Stimulated activated CD8-positive, alpha-beta memory T cell treated with anti-CD3 and anti-CD28 coated beads, Interleukin-7, amount 100 ng/mL, for 1 hour (primary cell): ENCODE results near the gene CD300H.
"Not testable (repeated sequence)": the region's sequence is repeated elsewhere in the genome, so short reads cannot be mapped to it uniquely, and the experiment has no call there.

Experiments
- DNase-seq, 2 donors: peaks; one replicate each; pipeline ENCODE4 v3.0.0-alpha.2; 2020; ENCODE audit warnings: low read depth in 2 of 2

The CD300H gene

DNA sequence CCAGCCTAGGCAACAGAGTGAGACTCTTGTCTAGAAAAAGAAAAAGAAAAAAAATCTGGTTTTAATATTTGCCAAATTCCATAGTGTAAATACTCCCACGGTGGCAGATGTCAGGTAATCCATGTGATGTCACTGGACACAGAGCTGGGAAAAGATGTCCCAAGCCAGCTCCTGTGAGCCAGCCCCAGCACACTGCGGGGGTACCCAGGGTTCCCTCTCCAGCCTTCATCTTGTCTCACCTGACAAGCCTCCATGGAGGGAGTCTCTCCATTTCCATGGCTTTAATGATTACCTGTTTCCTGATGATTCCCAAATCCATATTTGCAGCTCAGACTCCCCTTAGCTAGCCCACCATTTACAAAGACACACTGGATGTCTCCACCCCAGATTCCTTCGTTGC is 40.6 kb downstream of the CD300H start:
- no peak for DNase-seq

DNA sequence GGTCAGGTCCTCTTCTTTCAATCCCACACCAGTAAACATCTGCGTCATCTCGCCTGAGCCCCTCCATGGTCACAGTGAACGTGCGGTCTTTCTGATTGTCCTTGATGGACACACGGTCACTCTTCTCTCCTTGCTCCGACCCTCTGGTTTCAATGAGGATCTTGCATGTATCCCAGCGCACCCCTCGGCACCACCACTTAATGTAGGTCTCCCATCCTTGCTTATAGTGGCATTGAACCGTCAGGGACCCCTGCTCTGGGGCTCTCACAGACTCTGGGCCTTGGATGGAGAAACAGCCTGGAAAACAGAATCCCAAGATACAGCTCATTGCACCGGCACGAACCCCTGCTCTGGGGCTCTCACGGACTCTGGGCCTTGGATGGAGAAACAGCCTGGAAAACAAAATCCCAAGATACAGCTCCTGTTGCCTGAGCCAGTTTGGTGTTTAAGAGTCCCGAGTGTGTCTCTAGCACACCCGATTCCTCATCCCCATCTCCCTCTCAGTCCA is 41.5 kb downstream of the CD300H start:
- no peak for DNase-seq

DNA sequence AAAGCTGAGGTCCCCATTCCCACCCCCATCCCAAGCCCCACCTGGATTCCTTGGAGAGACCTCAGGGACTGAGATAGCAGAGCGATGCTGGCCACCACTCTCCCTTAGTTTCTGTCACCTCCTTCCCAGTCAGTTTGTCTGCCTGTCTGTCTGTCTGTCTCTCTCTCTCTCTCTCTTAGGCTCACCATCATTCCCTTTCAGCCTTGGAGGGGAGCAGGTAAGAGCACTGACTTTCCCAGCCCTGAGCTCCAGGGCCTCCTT is 41.9 kb downstream of the CD300H start:
- no peak for DNase-seq

DNA sequence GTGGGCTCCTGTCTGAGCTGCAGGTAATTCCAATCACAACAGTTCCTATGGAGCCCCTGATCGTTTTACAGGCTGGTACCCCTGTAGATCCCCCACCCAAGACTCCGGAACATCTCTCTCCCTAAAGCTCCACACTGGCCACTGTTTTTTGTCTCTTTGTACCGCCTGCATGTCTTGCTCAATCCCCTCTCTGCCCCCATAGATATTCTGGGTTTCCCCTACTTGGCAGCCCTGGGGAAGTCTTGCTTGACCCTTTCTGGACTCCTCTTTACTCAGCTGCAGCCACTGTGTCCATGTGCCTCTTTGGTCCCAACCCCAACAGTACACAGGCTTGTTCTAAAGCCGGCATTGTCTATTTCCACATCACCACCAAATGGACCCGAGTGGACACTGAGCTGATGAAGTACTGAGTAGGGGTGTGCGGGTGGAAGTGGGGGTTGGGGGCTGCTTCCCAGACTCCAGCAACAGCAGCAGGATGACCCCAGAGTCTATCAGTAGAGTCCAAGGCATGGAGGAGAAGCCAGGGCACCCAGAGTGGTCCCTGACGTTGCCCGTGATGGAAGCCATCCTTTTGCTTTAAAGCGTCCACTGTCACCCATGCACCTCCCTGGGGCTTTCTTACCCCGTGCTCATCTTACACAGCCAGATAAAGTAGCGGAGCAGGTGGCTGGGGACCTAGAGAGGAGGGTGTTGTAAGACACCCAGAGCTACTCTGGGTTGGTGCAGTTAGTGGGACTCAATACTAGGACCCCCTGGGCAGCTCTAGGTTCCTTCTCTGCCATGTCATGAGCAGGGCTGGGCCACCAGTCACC is 42.5 kb downstream of the CD300H start:
- no peak for DNase-seq

DNA sequence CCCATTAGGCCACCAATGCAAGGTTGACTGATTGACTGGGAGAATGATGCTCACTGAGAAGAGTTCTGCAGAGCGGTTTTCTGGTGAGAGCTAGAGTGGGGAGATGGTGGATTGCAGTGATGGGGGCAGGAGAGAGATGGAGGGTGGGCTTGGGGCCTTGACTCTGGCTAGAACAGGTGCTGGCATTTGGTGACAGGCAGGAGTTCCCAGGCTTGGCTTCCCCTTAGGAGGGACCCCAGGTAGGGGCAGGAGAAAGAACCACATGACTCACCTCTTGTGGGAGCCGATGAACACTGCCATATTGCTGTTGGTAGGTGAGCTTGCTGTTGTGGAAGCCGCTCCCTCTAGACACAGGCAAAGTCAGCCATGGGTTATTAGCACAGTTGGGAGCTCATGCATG is 44.0 kb downstream of the CD300H start:
- DNase-seq, result no peak

DNA sequence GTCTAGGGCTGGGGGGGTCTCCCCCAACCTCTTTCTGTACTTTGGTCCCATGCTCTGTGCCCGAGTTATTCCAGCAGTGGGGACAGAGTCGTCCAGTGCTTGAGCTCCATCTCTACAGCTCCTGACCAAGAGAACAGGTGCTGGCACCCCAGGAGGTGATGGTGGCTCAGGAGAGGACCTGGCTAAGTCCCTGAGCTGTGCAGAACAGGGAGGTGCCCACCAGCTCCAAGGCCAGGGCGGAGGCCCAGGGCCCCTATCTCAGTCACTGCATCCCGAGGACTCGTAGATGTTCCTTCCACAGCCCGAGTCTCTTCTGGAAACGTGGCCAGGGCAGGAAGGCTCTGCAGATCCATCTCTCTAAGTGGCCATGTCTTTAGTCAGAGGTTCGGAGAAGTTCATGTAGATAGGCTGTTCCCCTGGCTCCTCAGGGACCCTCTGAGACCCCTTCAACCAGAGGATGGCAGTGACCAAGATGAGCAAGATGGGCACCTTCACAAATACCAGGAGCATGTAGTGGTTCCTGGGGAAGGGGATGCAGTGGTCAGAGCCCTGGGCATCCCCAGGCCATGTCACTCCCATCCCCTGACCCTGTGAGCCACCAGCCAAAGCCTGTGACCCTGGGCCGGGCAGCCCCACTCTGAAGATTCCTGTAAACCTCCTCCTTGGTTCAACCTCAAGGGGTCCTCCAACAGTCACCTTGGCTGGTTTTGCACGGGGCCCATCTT is 44.8 kb downstream of the CD300H start:
- DNase-seq, result no peak

DNA sequence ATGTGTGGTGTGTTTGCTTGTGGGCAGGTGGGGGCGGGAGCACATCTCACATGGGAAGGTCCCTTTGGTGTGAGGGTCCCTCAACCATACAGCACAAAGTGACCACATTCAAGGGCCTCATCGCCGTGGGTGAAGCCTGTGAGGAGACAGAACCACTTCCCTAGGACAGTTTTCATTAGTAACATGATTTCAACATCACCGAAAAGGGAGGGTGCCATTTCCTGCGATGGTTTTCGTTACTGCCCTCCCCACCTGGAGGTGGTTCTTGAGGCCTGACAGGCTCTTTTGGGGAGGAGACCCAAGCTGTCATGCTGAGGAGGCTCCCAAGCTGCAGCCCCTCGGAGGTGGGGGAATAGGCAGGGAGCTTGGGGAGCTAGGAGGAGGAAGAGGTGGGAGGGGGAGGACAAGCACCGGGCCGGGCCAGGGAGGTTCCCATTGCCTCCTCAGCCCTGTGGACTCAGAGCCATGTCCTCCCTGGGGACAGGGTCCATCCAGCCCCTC is 45.6 kb downstream of the CD300H start:
- peak in 1 of 2 donors; percentile 13 for DNase-seq

DNA sequence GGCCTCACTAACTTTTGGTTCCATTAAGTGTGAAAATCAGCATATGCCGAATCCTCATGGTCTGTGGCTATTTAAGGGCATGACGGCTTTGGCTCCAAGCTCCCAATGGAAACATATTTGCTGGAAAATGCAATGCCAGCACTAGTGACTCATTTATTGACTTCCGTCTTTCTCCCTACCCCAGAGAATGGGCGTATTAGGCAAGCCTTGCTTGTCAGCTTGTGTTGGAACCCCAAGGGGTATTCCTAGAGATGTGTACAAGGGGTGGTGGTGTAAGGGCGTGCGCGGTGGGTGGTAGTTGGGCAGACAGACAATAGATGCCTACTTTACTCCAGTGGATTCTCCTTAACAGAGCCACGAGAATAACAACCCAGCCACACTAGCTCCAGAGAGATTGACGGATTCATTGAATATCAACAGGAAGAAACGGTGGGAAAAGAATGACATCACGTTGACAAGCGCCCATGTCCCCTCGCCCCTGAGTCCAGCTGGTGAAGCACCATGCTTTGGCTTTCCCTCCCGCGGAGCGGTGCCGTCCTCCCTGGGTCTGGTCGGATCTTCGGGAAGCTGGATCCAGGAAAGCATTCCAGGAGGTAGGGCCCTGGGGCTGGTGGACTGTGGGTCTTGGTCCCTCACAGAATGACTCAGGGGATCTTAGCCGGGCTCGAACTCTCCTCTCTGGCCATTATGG is 46.4 kb downstream of the CD300H start:
- no peak for DNase-seq

DNA sequence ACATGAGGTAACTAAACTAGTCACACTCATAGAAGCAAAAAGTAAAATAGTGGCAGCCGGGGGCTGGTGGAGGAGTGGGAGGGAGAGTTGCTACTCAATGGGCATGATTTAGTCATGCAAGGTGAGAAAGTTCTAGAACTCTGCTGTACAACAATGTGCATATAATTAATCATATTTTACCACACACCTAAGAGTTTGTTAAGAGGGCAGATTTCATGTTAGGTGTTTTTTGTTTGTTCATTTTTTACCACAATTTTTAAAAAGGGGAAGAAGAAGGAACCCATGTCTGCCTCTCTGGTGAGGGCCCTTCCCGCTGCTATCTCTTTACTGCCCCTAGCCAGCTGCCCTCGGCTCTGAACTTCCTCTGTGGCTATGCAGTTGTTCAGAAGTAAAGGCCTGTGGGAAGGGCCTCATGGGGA is 47.3 kb downstream of the CD300H start:
- no peak for DNase-seq

DNA sequence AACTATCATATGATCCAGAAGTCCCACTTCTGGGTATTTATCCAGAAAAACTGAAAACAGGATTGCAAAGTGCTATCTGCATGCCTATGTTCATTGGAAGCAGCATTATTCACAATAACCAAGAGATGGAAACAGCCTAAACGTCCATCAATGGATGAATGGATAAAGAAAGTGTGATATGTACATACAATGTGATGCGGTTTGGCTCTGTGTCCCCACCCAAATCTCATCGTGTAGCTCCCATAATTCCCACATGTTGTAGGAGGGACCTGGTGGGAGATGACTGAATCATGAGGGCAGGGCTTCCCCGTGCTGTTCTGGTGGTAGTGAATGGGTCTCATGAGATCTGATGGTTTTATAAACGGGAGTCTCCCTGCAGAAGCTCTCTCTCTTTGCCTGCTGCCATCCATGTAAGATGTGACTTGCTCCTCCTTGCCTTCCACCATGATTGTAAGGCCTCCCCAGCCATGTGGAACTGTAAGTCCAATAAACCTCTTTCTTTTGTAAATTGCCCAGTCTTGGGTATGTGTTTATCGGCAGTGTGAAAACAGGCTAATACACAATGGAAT is 48.8 kb downstream of the CD300H start:
- DNase-seq, result not testable (repeated sequence)

DNA sequence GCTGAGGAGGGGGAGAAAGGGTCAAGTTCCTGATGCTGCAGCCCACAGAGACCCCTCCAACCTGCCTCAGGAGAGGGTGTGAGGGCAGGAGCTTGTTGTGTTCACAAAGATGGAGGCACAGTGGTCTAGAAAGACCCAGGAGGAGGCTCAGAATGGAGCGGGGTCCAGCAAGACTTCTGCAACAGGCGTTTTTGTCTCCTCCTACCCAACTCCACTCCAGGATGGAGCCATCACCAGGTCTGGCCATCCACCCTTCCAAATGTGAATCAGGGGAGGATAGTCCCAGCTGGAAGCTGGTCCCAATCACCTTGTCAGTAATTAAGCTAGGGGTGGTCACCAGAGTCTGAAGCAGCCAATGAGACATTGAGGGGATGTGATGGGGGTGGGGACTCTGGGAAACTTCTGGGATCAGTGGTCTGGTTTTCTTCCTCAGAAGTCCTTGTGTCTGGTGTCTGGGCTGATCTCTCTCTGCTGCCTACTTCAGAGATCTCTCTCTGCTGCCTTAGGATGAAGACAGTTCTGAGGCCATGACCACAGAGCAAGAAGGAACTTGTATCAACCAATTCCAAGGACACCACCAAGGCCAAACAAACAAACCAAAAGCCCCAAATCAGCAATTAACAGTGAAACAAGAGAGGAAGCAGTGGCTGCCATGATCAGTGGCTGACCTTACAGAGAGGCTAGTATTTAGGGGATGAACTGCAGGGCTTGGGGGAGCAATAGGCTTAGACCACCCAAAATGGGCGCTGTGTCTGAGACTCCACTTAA is 50.6 kb downstream of the CD300H start:
- no peak for DNase-seq

DNA sequence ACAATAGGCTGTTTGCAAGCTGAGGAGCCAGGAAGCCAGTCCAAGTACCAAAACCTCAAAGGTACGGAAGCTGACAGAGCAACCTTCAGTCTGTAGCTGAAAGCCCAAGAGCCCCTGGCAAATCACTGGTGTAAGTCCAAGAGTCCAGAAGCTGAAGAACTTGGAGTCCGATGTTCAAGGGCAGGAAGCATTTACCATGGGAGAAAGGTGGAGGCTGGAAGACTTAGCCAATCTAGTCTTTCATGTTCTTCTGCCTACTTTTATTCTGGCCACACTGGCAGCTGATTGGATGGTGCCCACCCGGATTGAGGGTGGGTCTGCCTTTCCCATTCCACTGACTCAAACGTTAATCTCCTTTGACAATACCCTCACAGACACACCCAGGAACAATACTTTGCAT is 51.4 kb downstream of the CD300H start:
- no peak for DNase-seq

DNA sequence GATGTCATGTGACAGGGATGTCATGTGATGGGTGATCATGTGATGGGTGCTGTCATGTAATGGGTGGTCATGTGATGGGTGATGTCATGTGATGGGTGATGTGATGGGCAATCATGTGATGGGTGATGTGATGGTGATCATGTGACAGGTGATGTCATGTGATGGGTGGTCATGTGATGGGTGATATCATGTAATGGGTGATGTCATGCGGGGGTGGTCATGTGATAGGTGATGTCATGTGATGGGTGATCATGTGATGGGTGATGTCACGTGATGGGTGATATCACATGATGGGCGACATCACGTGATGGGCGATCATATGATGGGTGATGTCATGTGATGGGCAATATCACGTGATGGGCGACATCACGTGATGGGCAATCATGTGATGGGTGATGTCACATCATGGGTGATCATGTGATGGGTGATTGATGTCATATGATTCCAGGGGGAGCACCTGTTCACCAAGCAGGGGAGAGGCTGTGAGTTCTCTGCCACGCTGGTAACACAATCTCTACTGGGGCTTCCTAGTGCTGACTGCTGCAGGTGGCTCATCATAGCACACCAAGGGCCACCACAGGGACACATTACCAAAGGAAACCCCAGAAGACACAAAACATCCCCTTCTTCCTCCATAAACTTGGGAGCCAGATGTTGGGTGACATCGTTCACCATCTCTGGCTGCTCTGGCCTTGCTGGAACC is 52.5 kb downstream of the CD300H start:
- DNase-seq, result peak in 1 of 2 donors; percentile 5

DNA sequence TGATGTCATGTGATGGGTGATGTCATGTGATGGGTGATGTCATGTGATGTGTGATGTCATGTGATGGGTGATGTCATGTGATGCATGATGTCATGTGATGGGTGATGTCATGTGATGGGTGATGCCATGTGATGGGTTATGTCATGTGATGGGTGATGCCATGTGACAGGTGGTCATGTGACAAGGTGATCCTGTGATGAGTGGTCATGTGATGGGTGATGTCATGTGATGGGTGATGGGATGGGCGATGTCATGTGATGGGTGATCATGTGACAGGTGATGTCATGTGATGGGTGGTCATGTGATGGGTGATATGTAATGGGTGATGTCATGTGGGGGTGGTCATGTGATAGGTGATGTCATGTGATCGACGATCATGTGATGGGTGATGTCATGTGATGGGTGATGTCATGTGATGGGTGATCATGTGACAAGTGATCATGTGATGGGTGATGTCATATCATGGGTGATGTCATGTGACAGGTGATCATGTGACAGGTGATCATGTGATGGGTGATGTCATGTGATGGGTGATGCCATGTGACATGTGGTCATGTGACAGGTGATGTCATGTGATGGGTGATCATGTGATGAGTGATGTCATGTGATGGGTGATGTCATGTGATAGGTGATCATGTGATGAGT is 53.2 kb downstream of the CD300H start:
- peak in 1 of 2 donors; percentile 19 for DNase-seq

DNA sequence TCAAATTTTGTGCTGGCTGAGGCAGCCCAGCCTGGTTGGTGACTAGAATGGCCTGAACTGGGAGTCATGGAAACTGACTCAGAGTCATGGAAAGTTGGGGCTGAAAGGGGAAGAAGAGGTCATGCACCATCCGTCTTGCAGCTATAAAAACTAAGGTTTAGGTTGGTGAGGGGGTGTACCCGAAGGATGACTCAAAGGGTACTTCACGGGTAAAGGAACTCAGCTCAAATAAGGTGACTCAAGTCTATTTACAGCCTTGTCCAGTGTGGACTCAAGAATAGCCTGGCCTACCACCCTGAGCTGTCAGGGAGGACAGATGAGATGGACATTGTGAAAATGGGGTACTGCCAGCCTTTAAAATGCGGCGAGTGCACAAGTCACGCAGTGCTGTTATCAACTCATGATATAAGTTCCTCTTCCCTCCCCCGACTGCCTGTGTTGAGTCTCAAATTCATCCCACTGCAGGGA is 54.7 kb downstream of the CD300H start:
- no peak for DNase-seq

DNA sequence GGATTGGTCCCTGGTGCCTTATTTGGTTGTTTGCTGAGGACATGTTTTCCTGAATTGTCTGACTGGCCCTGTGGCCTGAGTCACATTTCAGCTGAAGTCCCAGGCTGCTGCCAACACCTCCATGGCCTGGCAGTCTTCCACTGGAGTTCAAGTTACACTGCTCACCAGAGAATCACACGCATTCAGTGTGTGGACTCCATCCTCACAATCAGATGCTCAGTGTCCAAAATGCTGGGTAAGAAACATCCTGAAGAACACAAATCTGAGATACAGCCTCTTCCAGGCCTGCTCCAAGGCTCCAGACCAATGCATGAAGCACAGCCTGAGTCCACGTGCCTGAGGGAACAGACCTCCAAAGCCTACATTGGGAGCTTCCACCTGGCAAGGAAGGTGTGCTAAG is 55.3 kb downstream of the CD300H start:
- no peak for DNase-seq
